ENCODE results near the gene C1orf141. TPM values are rescaled to one million over a fixed set of nuclear protein-coding genes. Genes with fewer than 3 reads are reported as not detected.

The C1orf141 gene
- total and polyA plus RNA-seq, 2 donors = 0.05 TPM; not detected in 1

DNA sequence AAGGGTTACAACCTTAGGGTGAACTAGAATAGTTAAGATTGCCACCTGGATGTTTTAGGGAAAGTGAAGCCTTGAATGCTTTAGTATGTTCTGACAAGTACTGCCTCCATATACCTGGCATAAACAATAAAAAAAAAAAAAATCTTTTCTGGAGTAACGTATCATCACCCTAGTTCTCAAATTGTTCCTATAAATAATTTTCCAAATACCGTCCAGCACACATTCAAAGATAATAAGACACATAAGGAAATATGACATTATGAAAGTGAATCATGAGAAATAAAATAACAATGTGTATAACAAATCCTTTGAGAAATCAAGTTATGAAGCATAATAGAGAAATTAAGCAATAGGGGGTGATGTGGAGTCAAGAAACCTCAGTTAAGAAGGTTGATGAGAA lies 20.6 kb downstream of the C1orf141 start:
- Histone ChIP-seq H3K4me3 (ENCODE audit: low read length in 2 of 2) (no peak overlapping the region), H3K36me3 (ENCODE audit: control insufficient read depth in 2 of 2, insufficient read depth in 2 of 2, low read length in 1 of 2) (no peaks in the 10 kb centered on the region), H3K27ac (ENCODE audit: low read depth in 1 of 2, low read length in 1 of 2) (no peak overlapping the region), H3K9me3 (ENCODE audit: control insufficient read depth in 2 of 2, insufficient read depth in 1 of 2, low read length in 1 of 2) (no peaks in the 10 kb centered on the region), H3K27me3 (ENCODE audit: control insufficient read depth in 2 of 2, insufficient read depth in 1 of 2, low read length in 1 of 2) (no peaks in the 10 kb centered on the region), H3K4me1 (ENCODE audit: control insufficient read depth in 2 of 2, insufficient read depth in 2 of 2, low read length in 2 of 2) (peaks cover 5 to 6% of the 10 kb centered on the region in 2 donors)
- 50% methylated on average over 2 of the region's 2 CpGs for WGBS
- DNase-seq (ENCODE audit: low read depth in 6 of 9, low spot score in 9 of 9) = no peak

DNA sequence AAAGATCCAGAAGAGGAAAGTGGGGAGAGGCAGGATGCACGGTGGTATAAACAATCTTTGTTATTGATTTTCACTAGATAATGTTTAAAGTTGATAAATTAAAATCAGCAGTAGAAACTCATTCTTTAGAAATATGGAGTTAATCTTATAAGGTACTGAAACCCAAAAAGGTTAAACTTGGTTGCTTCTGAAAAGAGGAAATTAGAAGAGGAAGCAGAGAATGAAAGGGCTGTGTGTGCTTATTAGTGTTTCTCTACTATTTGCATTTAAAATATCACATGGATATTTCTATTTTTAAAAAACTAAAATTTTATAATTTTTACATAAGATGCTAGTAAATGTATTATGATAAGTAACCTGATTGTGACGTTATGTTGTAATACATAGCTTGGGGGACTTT lies 24.4 kb downstream of the C1orf141 start:
- 0% methylated on average over 2 of the region's 2 CpGs for WGBS
- H3K4me3 ChIP-seq (ENCODE audit: low read length in 2 of 2) = no peak overlapping the region
- no peaks in the 10 kb centered on the region for H3K36me3 ChIP-seq (ENCODE audit: control insufficient read depth in 2 of 2, insufficient read depth in 2 of 2, low read length in 1 of 2)
- DNase-seq (ENCODE audit: low read depth in 6 of 9, low spot score in 9 of 9) = no peak
- no peaks in the 10 kb centered on the region for H3K4me1 ChIP-seq (ENCODE audit: control insufficient read depth in 2 of 2, insufficient read depth in 2 of 2, low read length in 2 of 2)
- H3K9me3 ChIP-seq (ENCODE audit: control insufficient read depth in 2 of 2, insufficient read depth in 1 of 2, low read length in 1 of 2) = no peaks in the 10 kb centered on the region
- H3K27me3 ChIP-seq (ENCODE audit: control insufficient read depth in 2 of 2, insufficient read depth in 1 of 2, low read length in 1 of 2) = no peaks in the 10 kb centered on the region
- H3K27ac ChIP-seq (ENCODE audit: low read depth in 1 of 2, low read length in 1 of 2) = no peak overlapping the region

DNA sequence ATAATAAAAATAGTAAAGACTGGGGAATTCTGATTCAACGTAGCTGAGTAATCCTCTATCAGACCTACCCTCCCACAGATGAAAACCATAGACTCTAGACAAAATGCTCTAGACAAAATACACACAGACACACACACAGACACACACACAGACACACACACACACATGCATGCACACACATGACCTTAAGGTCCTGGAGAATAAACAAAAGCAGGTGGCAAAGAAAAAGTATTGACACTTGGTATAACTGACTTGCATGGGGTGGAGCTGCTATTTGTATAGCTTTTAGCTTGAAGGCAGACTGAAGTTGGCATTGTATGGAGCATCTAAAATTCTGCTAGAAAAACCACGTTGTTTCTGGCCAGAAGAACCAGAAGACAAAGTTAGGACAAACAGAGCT lies 29.3 kb downstream of the C1orf141 start:
- H3K4me1 ChIP-seq (ENCODE audit: control insufficient read depth in 2 of 2, insufficient read depth in 2 of 2, low read length in 2 of 2) = no peaks in the 10 kb centered on the region
- H3K36me3 ChIP-seq (ENCODE audit: control insufficient read depth in 2 of 2, insufficient read depth in 2 of 2, low read length in 1 of 2) = no peaks in the 10 kb centered on the region
- H3K27ac ChIP-seq (ENCODE audit: low read depth in 1 of 2, low read length in 1 of 2) = no peak overlapping the region
- WGBS = 95% methylated on average over 2 of the region's 2 CpGs
- no peaks in the 10 kb centered on the region for H3K9me3 ChIP-seq (ENCODE audit: control insufficient read depth in 2 of 2, insufficient read depth in 1 of 2, low read length in 1 of 2)
- H3K27me3 ChIP-seq (ENCODE audit: control insufficient read depth in 2 of 2, insufficient read depth in 1 of 2, low read length in 1 of 2) = no peaks in the 10 kb centered on the region
- H3K4me3 ChIP-seq (ENCODE audit: low read length in 2 of 2) = no peak overlapping the region
- no peak for DNase-seq (ENCODE audit: low read depth in 6 of 9, low spot score in 9 of 9)

GRCh38 chr1:67103548-67103947 lies 31.2 kb downstream of the C1orf141 start:
- no peak overlapping the region for H3K4me3 ChIP-seq (ENCODE audit: low read length in 2 of 2)
- H3K36me3 ChIP-seq (ENCODE audit: control insufficient read depth in 2 of 2, insufficient read depth in 2 of 2, low read length in 1 of 2) = no peaks in the 10 kb centered on the region
- no peaks in the 10 kb centered on the region for H3K9me3 ChIP-seq (ENCODE audit: control insufficient read depth in 2 of 2, insufficient read depth in 1 of 2, low read length in 1 of 2)
- no peak for DNase-seq (ENCODE audit: low read depth in 6 of 9, low spot score in 9 of 9)
- no peaks in the 10 kb centered on the region for H3K27me3 ChIP-seq (ENCODE audit: control insufficient read depth in 2 of 2, insufficient read depth in 1 of 2, low read length in 1 of 2)
- 99% methylated on average over 1 of the region's 1 CpG for WGBS
- no peak overlapping the region for H3K27ac ChIP-seq (ENCODE audit: low read depth in 1 of 2, low read length in 1 of 2)
- H3K4me1 ChIP-seq (ENCODE audit: control insufficient read depth in 2 of 2, insufficient read depth in 2 of 2, low read length in 2 of 2) = no peaks in the 10 kb centered on the region

DNA sequence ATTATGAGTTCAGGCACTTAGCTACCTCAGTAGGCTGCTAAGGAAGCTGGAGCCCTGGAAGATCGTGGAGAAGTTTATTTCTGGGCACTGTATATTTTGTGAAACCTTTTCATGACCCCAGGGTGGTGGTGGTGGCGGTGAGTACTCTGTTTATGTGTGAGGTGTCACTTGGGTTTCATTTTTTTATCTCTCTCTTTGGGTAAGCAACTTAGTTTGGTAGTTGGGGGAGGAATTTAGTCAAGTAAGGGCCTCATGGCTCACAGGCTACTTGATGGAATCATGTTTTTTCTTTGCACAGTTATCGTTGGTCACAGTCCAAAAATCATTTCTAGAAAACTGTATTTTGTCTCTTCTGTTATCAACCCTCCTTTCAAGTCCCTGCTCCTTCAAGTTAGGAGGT lies 33.9 kb downstream of the C1orf141 start:
- no peak overlapping the region for H3K4me3 ChIP-seq (ENCODE audit: low read length in 2 of 2)
- no peaks in the 10 kb centered on the region for H3K27me3 ChIP-seq (ENCODE audit: control insufficient read depth in 2 of 2, insufficient read depth in 1 of 2, low read length in 1 of 2)
- H3K9me3 ChIP-seq (ENCODE audit: control insufficient read depth in 2 of 2, insufficient read depth in 1 of 2, low read length in 1 of 2) = no peaks in the 10 kb centered on the region
- H3K4me1 ChIP-seq (ENCODE audit: control insufficient read depth in 2 of 2, insufficient read depth in 2 of 2, low read length in 2 of 2) = no peaks in the 10 kb centered on the region
- WGBS = 61% methylated on average over 3 of the region's 3 CpGs
- DNase-seq (ENCODE audit: low read depth in 6 of 9, low spot score in 9 of 9) = no peak
- no peaks in the 10 kb centered on the region for H3K36me3 ChIP-seq (ENCODE audit: control insufficient read depth in 2 of 2, insufficient read depth in 2 of 2, low read length in 1 of 2)
- H3K27ac ChIP-seq (ENCODE audit: low read depth in 1 of 2, low read length in 1 of 2) = no peak overlapping the region

DNA sequence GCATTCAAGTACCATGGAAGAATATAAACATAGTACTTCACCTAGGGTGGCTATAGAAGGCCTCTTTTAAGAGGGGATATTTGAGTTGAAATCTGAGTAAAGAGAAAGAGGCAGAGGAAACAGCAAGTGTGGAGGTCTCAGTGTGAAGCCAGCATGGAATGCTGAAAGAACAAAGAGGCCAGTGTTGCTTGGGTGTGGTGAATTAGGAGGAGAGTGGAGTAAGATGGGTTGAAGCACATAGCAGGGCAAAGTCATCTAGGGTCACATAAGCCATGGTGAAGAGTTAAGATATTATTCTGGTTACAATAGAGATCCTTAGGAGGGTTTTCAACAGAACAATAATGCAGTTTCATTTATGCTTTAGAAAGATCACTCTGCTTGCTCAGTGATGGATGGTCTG lies 37.5 kb downstream of the C1orf141 start:
- Histone ChIP-seq H3K27ac (ENCODE audit: low read depth in 1 of 2, low read length in 1 of 2) (no peak overlapping the region), H3K27me3 (ENCODE audit: control insufficient read depth in 2 of 2, insufficient read depth in 1 of 2, low read length in 1 of 2) (no peaks in the 10 kb centered on the region), H3K4me1 (ENCODE audit: control insufficient read depth in 2 of 2, insufficient read depth in 2 of 2, low read length in 2 of 2) (no peaks in the 10 kb centered on the region), H3K9me3 (ENCODE audit: control insufficient read depth in 2 of 2, insufficient read depth in 1 of 2, low read length in 1 of 2) (no peaks in the 10 kb centered on the region), H3K36me3 (ENCODE audit: control insufficient read depth in 2 of 2, insufficient read depth in 2 of 2, low read length in 1 of 2) (no peaks in the 10 kb centered on the region), H3K4me3 (ENCODE audit: low read length in 2 of 2) (no peak overlapping the region)
- no peak for DNase-seq (ENCODE audit: low read depth in 6 of 9, low spot score in 9 of 9)

GRCh38 chr1:67094191-67094590 lies 40.6 kb downstream of the C1orf141 start:
- Histone ChIP-seq H3K9me3 (ENCODE audit: control insufficient read depth in 2 of 2, insufficient read depth in 1 of 2, low read length in 1 of 2) (no peaks in the 10 kb centered on the region), H3K4me3 (ENCODE audit: low read length in 2 of 2) (no peak overlapping the region), H3K4me1 (ENCODE audit: control insufficient read depth in 2 of 2, insufficient read depth in 2 of 2, low read length in 2 of 2) (no peaks in the 10 kb centered on the region), H3K27ac (ENCODE audit: low read depth in 1 of 2, low read length in 1 of 2) (no peak overlapping the region), H3K36me3 (ENCODE audit: control insufficient read depth in 2 of 2, insufficient read depth in 2 of 2, low read length in 1 of 2) (no peaks in the 10 kb centered on the region), H3K27me3 (ENCODE audit: control insufficient read depth in 2 of 2, insufficient read depth in 1 of 2, low read length in 1 of 2) (no peaks in the 10 kb centered on the region)
- 100% methylated on average over 2 of the region's 2 CpGs for WGBS
- no peak for DNase-seq (ENCODE audit: low read depth in 6 of 9, low spot score in 9 of 9)

DNA sequence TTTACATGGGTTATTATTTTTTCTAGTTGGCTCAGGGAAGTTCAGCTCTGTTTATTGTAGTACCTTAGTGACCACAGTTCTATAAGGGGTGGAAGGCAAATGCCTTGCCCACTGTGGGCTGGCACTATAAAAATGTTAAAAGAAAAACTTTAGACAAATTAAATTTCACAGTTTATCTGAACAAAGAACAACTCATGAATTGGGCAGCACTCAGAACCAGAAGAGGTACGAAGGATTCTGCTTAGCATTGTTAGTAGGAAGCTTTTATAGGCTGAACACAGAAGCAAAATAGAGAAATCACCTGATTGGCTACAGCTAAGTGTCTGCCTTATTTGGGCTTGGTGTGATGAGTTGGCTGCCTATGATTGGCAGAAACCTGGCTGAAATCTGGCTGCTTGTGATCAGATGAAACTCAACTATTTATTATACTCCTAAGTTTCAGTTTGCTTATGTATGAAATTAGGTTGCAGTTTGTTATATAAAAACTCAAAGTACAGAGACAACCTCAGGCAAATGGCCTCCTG lies 45.0 kb downstream of the C1orf141 start:
- DNase-seq (ENCODE audit: low read depth in 6 of 9, low spot score in 9 of 9) = no peak
- no peaks in the 10 kb centered on the region for H3K27me3 ChIP-seq (ENCODE audit: control insufficient read depth in 2 of 2, insufficient read depth in 1 of 2, low read length in 1 of 2)
- 98% methylated on average over 1 of the region's 1 CpG for WGBS

GRCh38 chr1:67088440-67088839 lies 46.3 kb downstream of the C1orf141 start:
- H3K27me3 ChIP-seq (ENCODE audit: control insufficient read depth in 2 of 2, insufficient read depth in 1 of 2, low read length in 1 of 2) = no peaks in the 10 kb centered on the region
- WGBS = 100% methylated on average over 1 of the region's 1 CpG
- H3K4me3 ChIP-seq (ENCODE audit: low read length in 2 of 2) = no peak overlapping the region
- no peaks in the 10 kb centered on the region for H3K9me3 ChIP-seq (ENCODE audit: control insufficient read depth in 2 of 2, insufficient read depth in 1 of 2, low read length in 1 of 2)
- no peak overlapping the region for H3K27ac ChIP-seq (ENCODE audit: low read depth in 1 of 2, low read length in 1 of 2)
- no peaks in the 10 kb centered on the region for H3K36me3 ChIP-seq (ENCODE audit: control insufficient read depth in 2 of 2, insufficient read depth in 2 of 2, low read length in 1 of 2)
- H3K4me1 ChIP-seq (ENCODE audit: control insufficient read depth in 2 of 2, insufficient read depth in 2 of 2, low read length in 2 of 2) = no peaks in the 10 kb centered on the region
- no peak for DNase-seq (ENCODE audit: low read depth in 6 of 9, low spot score in 9 of 9)

More for the DNA sequence above, 45.0 kb downstream of the C1orf141 start:
- no peak overlapping the region for H3K27ac ChIP-seq (ENCODE audit: low read depth in 1 of 2, low read length in 1 of 2)
- H3K4me3 ChIP-seq (ENCODE audit: low read length in 2 of 2) = no peak overlapping the region
- no peaks in the 10 kb centered on the region for H3K36me3 ChIP-seq (ENCODE audit: control insufficient read depth in 2 of 2, insufficient read depth in 2 of 2, low read length in 1 of 2)
- H3K4me1 ChIP-seq (ENCODE audit: control insufficient read depth in 2 of 2, insufficient read depth in 2 of 2, low read length in 2 of 2) = no peaks in the 10 kb centered on the region
- no peaks in the 10 kb centered on the region for H3K9me3 ChIP-seq (ENCODE audit: control insufficient read depth in 2 of 2, insufficient read depth in 1 of 2, low read length in 1 of 2)

DNA sequence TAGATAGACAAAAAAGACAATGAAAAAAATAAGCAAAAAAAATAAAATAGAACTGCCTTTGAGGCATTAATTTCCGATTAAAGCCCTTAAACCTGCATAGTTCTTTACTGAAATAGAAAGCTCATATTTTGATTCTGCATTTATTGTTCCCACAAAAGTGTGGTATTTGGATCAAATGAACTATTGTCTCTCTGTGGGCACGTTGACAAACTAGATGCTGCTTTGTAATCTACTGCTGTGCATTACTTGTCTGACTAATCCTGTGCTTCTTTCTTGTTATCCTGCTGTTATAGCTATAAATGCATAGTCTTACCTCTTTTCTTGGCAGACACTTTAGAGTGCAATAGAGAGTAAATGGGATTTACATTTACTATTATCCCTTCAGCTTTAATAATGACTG lies 49.4 kb downstream of the C1orf141 start:
- Histone ChIP-seq H3K27ac (ENCODE audit: low read depth in 1 of 2, low read length in 1 of 2) (no peak overlapping the region), H3K36me3 (ENCODE audit: control insufficient read depth in 2 of 2, insufficient read depth in 2 of 2, low read length in 1 of 2) (no peaks in the 10 kb centered on the region), H3K4me1 (ENCODE audit: control insufficient read depth in 2 of 2, insufficient read depth in 2 of 2, low read length in 2 of 2) (no peaks in the 10 kb centered on the region), H3K27me3 (ENCODE audit: control insufficient read depth in 2 of 2, insufficient read depth in 1 of 2, low read length in 1 of 2) (no peaks in the 10 kb centered on the region), H3K9me3 (ENCODE audit: control insufficient read depth in 2 of 2, insufficient read depth in 1 of 2, low read length in 1 of 2) (no peaks in the 10 kb centered on the region), H3K4me3 (ENCODE audit: low read length in 2 of 2) (no peak overlapping the region)
- DNase-seq (ENCODE audit: low read depth in 6 of 9, low spot score in 9 of 9) = no peak
- 47% methylated on average over 2 of the region's 2 CpGs for WGBS

Measured in thymus (tissue), 11 donors.